Neural crest cell (in vitro differentiated cells): ENCODE measurements around the gene PPP2R2B. TPM values are rescaled to one million over a fixed set of nuclear protein-coding genes. Genes with fewer than 3 reads are reported as not detected.

ENCODE experiments used
- DNase-seq: peaks from one replicate; pipeline ENCODE4 v3.0.0; 2021; ENCODE audit warnings: low read depth, mixed read lengths, low spot score
- H3K27ac Mint-ChIP-seq: one replicate; pipeline ENCODE4 v1.8.0; 2021; ENCODE audit warnings: mild to moderate bottlenecking, mixed read lengths; ENCODE audit not compliant: unreplicated experiment
- H3K27me3 Mint-ChIP-seq: 2 replicates; pipeline ENCODE4 v1.8.0; 2021; ENCODE audit warnings: low read depth, mild to moderate bottlenecking, mixed read lengths
- H3K36me3 Mint-ChIP-seq: 2 replicates; pipeline ENCODE4 v1.8.0; 2021; ENCODE audit warnings: low read depth, mild to moderate bottlenecking, mixed read lengths
- H3K4me1 Mint-ChIP-seq: 2 replicates; pipeline ENCODE4 v1.8.0; 2021; ENCODE audit warnings: mixed read lengths
- H3K4me3 Mint-ChIP-seq: one replicate; pipeline ENCODE4 v1.8.0; 2021; ENCODE audit warnings: mild to moderate bottlenecking, mixed read lengths
- H3K9me3 Mint-ChIP-seq: 2 replicates; pipeline ENCODE4 v1.8.0; 2021; ENCODE audit warnings: mixed read lengths
- total RNA-seq: library from RNA; stranded (reverse); gene quantifications from 2 replicates; pipeline ENCODE4 v1.2.1, GENCODE V29; 2021
- TF ChIP-seq, protein P1 (sequence below): fragments of 200-600 bp; sonication (generic); conservative IDR thresholded peaks from 2 replicates; pipeline ENCODE4 v1.5.0; 2021; ENCODE audit warnings: antibody characterized with exemption, mild to moderate bottlenecking

Gene PPP2R2B
- total RNA-seq, 1 donor from 2014 or later = 4.9 TPM

DNA sequence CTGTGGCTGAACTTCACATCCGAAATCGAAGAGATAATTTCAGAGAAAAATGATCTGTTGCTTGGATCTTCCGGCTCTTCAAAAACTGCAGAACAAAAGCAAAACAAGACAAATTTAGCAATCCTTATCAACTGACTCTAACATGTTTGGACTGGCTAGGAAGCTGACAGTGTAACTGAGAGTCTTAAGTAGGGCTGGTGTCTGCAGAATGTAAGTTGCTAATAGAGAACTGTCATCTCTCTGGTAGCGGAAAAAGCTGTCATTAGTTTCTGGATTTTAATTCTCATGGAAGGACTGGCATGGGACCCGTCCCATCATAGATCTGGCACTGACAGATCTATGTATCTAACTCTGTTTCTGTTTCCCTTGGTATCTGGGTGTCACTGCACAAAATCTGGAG is 278.2 kb downstream of the PPP2R2B start:
- TF ChIP-seq, protein P1, sequence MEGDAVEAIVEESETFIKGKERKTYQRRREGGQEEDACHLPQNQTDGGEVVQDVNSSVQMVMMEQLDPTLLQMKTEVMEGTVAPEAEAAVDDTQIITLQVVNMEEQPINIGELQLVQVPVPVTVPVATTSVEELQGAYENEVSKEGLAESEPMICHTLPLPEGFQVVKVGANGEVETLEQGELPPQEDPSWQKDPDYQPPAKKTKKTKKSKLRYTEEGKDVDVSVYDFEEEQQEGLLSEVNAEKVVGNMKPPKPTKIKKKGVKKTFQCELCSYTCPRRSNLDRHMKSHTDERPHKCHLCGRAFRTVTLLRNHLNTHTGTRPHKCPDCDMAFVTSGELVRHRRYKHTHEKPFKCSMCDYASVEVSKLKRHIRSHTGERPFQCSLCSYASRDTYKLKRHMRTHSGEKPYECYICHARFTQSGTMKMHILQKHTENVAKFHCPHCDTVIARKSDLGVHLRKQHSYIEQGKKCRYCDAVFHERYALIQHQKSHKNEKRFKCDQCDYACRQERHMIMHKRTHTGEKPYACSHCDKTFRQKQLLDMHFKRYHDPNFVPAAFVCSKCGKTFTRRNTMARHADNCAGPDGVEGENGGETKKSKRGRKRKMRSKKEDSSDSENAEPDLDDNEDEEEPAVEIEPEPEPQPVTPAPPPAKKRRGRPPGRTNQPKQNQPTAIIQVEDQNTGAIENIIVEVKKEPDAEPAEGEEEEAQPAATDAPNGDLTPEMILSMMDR = no peak
- Mint-ChIP-seq H3K9me3 (no peaks in the 10 kb centered on the region), H3K4me3 (no peak overlapping the region), H3K36me3 (no peaks in the 10 kb centered on the region), H3K27ac (no peak overlapping the region), H3K27me3 (no peaks in the 10 kb centered on the region), H3K4me1 (no peaks in the 10 kb centered on the region)
- no peak for DNase-seq

DNA sequence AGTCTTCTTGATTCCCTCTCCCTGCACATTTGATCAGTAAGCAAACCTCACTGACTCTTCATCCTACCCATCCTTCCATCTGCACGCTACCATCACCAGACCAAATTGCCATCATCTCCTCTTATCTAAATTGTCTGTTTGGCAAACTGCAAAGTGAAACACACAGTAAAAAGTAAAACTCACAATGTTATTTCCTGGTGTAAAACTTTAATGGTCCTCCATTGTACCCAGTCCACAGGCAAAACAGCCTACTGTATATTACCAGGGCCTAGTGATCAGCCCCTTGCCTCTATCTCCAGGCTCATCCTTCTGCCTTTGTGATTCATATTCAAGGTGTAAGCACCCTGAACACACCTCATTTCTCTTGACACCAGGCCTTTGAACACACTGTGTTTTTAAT is 279.3 kb downstream of the PPP2R2B start:
- Mint-ChIP-seq H3K27me3 (no peaks in the 10 kb centered on the region), H3K4me1 (no peaks in the 10 kb centered on the region), H3K36me3 (no peaks in the 10 kb centered on the region), H3K4me3 (no peak overlapping the region), H3K9me3 (no peaks in the 10 kb centered on the region), H3K27ac (no peak overlapping the region)
- DNase-seq = no peak
- TF ChIP-seq, protein P1 = no peak

DNA sequence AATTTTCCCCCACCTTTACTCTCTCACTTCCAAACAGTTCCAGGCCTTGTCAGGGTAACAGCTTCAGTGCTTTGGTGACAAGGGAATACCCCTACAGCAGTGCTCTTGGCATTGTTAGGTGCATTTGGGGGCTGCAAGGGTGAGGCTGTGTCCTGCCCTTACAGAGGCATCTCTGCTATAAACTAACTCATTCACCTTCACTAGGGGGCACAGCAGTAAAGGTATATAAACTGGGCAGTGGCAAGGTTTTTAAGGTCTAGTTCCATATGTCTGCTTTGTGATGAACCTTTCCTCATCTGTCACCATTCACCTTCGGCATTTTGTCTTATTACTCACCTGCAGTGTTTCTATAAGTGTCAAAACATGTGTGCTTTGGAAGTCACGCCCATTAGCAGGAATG is 283.5 kb downstream of the PPP2R2B start:
- Mint-ChIP-seq H3K27me3 (no peaks in the 10 kb centered on the region), H3K27ac (no peak overlapping the region), H3K4me3 (no peak overlapping the region), H3K4me1 (no peaks in the 10 kb centered on the region), H3K9me3 (no peaks in the 10 kb centered on the region), H3K36me3 (no peaks in the 10 kb centered on the region)
- DNase-seq = no peak
- TF ChIP-seq, protein P1 = no peak

DNA sequence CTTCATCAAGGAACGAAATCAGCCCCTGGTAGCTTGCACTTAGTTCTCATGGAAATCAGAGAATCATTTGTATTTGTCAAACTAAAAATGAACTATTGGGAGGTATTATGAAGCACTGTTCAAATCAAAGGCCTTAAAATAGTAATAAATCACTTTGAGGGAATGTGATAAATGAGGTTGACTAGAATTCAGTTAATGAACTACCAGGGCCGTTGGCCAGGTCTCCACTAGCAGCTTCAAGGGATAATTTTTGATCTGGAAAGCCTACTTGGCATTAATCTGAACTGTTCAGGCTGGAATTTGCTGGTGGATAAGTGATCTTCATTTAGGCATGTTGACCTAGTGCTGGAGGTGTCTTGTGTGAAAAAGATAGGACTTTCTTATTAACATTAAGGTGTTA is 286.2 kb downstream of the PPP2R2B start:
- no peaks in the 10 kb centered on the region for H3K9me3 Mint-ChIP-seq
- H3K4me3 Mint-ChIP-seq = no peak overlapping the region
- H3K4me1 Mint-ChIP-seq = peaks cover 10% of the 10 kb centered on the region
- TF ChIP-seq, protein P1 = no peak
- H3K27me3 Mint-ChIP-seq = no peaks in the 10 kb centered on the region
- H3K36me3 Mint-ChIP-seq = no peaks in the 10 kb centered on the region
- no peak for DNase-seq
- no peak overlapping the region for H3K27ac Mint-ChIP-seq

DNA sequence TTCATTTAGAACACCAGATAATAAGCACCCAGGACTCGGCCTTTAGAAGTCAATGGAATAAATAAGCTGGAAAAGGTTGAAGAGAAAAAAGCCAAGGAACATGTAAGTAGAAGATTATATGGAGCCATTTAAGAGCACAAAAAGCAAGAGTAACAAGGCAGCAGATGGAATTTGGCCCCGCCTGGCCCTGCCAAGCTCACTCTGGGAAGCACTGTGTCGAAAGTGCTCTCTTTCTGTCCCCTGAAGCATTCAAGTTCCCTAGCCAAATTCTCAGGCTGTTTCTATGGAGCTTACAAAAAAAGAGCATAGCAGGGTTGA is 289.6 kb downstream of the PPP2R2B start:
- TF ChIP-seq, protein P1 = no peak
- Mint-ChIP-seq H3K4me3 (no peak overlapping the region), H3K9me3 (no peaks in the 10 kb centered on the region), H3K4me1 (peaks cover 10% of the 10 kb centered on the region), H3K27ac (peak overlapping the region; percentile 5), H3K27me3 (no peaks in the 10 kb centered on the region), H3K36me3 (no peaks in the 10 kb centered on the region)
- DNase-seq = no peak
